Measurements from ENCODE around the gene ADTRP. TPM values are rescaled to one million over a fixed set of nuclear protein-coding genes. Genes with fewer than 3 reads are reported as not detected.

ADTRP gene
- total and polyA plus RNA-seq, 10 of the 15 experiments (the other 5 are each of a cell fraction or from before 2014, with no cell fraction given) = 0.10 to 2.6 (median 2.1) TPM

GRCh38 chr6:11702089-11702488 lies 76.5 kb downstream of the ADTRP start:
- BruUV-seq (replicated peaks) = no TSS peak
- intact Hi-C loops (cut with micrococcal nuclease; ENCODE audit: unreplicated experiment) = no loop called here
- Histone ChIP-seq H2AFZ (ENCODE audit: control insufficient read depth, low read depth, low read length) (no peak overlapping the region; the same call in 1 of the 2 replicates), H4K20me1 (ENCODE audit: control insufficient read depth, insufficient read depth) (no peaks in the 10 kb centered on the region), H3K27me3 (replicated peaks in 1 of 2; ENCODE audit: control insufficient read depth in 2 of 2, insufficient read depth in 2 of 2, low read length in 1 of 2) (no peaks in the 10 kb centered on the region), H3K9ac (ENCODE audit: control insufficient read depth, insufficient read depth, low read length) (no peak overlapping the region), H3K4me3 (no peak overlapping the region), H3K4me2 (ENCODE audit: control insufficient read depth, insufficient read depth) (no peak overlapping the region), H3K27ac (ENCODE audit: control insufficient read depth, insufficient read depth) (no peak overlapping the region), H3K9me3 (replicated peaks; ENCODE audit: control insufficient read depth, insufficient read depth, low read length) (no peaks in the 10 kb centered on the region; the same call in 1 of the 3 replicates), H3K79me2 (ENCODE audit: control insufficient read depth, insufficient read depth, low read length) (no peaks in the 10 kb centered on the region), H3K36me3 (ENCODE audit: control insufficient read depth in 2 of 2, insufficient read depth in 2 of 2, low read length in 1 of 2) (no peaks in the 10 kb centered on the region), H3K4me1 (ENCODE audit: control insufficient read depth, insufficient read depth, low read length) (peaks cover 7% of the 10 kb centered on the region)
- SMC1A ChIA-PET (ENCODE audit: uncharacterized antibody, unreplicated experiment) = interaction anchor here (0.7 to 7.1 kb wide), 10 partner anchors 10 to 901 kb away, joined by 3 to 56 read pairs (median 4); partner anchors contain the start of gene EDN1
- no peak for DNase-seq (ENCODE audit: low read depth, low spot score)
- POLR2A ChIA-PET = interaction anchor here (0.9 to 1.4 kb wide), 2 partner anchors 8 to 12 kb away, joined by 3 to 4 read pairs; no protein-coding TSS in a partner anchor
- in situ Hi-C loops (cut with MboI) = loop anchor here (25.0 kb wide), 1 partner anchor 310 kb away; the partner anchor contains the start of gene HIVEP1
- ATAC-seq = no peak
- CTCF ChIA-PET = interaction anchor here (0.8 to 2.0 kb wide), 12 partner anchors 12 to 901 kb away, joined by 3 to 10 read pairs (median 3); no protein-coding TSS in a partner anchor
- TF ChIP-seq STAT1 (conservative IDR thresholded peaks at IDR 0.05) = no peak
- WGBS (ENCODE audit: insufficient coverage, insufficient replicate concordance, low lambda C conversion rate, missing lambda C conversion rate) = 71% methylated on average over 4 of the region's 4 CpGs
- RAD21 ChIA-PET (ENCODE audit: unreplicated experiment) = interaction anchor here (1.0 to 3.6 kb wide), 6 partner anchors 11 to 308 kb away, joined by 3 to 34 read pairs (median 10); no protein-coding TSS in a partner anchor
- no peak for FAIRE-seq

- Histone ChIP-seq H3K4me3 (no peak overlapping the region), H3K4me2 (ENCODE audit: control insufficient read depth, insufficient read depth) (no peak overlapping the region), H3K27me3 (replicated peaks in 1 of 2; ENCODE audit: control insufficient read depth in 2 of 2, insufficient read depth in 2 of 2, low read length in 1 of 2) (no peaks in the 10 kb centered on the region), H3K9ac (ENCODE audit: control insufficient read depth, insufficient read depth, low read length) (no peak overlapping the region), H3K79me2 (ENCODE audit: control insufficient read depth, insufficient read depth, low read length) (no peaks in the 10 kb centered on the region), H4K20me1 (ENCODE audit: control insufficient read depth, insufficient read depth) (no peaks in the 10 kb centered on the region), H3K36me3 (ENCODE audit: control insufficient read depth in 2 of 2, insufficient read depth in 2 of 2, low read length in 1 of 2) (no peaks in the 10 kb centered on the region), H3K9me3 (replicated peaks; ENCODE audit: control insufficient read depth, insufficient read depth, low read length) (peaks cover 1% of the 10 kb centered on the region; the same call in 2 of the 3 replicates), H2AFZ (ENCODE audit: control insufficient read depth, low read depth, low read length) (no peak overlapping the region; the same call in 1 of the 2 replicates), H3K27ac (ENCODE audit: control insufficient read depth, insufficient read depth) (no peak overlapping the region), H3K4me1 (ENCODE audit: control insufficient read depth, insufficient read depth, low read length) (peaks cover 7% of the 10 kb centered on the region)
- ATAC-seq = no peak
- no peak for FAIRE-seq
- in situ Hi-C loops (cut with MboI) = loop anchor here (25.0 kb wide), 1 partner anchor 311 kb away; the partner anchor contains the start of gene HIVEP1
- intact Hi-C loops (cut with micrococcal nuclease; ENCODE audit: unreplicated experiment) = loop anchor here (2.0 kb wide), 1 partner anchor 47 kb away; no protein-coding TSS in a partner anchor
- ChIA-PET POLR2A (interaction anchor here (0.9 to 1.4 kb wide), 2 partner anchors 9 to 13 kb away, joined by 3 to 4 read pairs; no protein-coding TSS in a partner anchor), SMC1A (ENCODE audit: uncharacterized antibody, unreplicated experiment) (interaction anchor here (0.7 to 7.1 kb wide), 12 partner anchors 10 to 902 kb away, joined by 3 to 56 read pairs (median 4); partner anchors contain the start of gene EDN1), RAD21 (ENCODE audit: unreplicated experiment) (interaction anchor here (1.0 to 3.6 kb wide), 6 partner anchors 11 to 308 kb away, joined by 3 to 34 read pairs (median 10); no protein-coding TSS in a partner anchor), CTCF (interaction anchor here (0.8 to 1.5 kb wide), 15 partner anchors 9 to 902 kb away, joined by 3 to 7 read pairs (median 3); no protein-coding TSS in a partner anchor)
- BruUV-seq (replicated peaks) = no TSS peak
- no peak for DNase-seq (ENCODE audit: low read depth, low spot score)
- 71% methylated on average over 6 of the region's 6 CpGs for WGBS (ENCODE audit: insufficient coverage, insufficient replicate concordance, low lambda C conversion rate, missing lambda C conversion rate)
- no peak for TF ChIP-seq RELA (IDR thresholded peaks at IDR 0.05; ENCODE audit: borderline replicate concordance, partially characterized antibody)
- no peak for TF ChIP-seq NR2C2 (IDR thresholded peaks at IDR 0.05; ENCODE audit: borderline replicate concordance, control insufficient read depth, insufficient read length, low read depth)
- TF ChIP-seq SUZ12 (IDR thresholded peaks at IDR 0.05; ENCODE audit: unreplicated experiment) = no peak
- TF ChIP-seq ATF3 (IDR thresholded peaks at IDR 0.05; ENCODE audit: borderline replicate concordance, extremely low read depth, low read depth, low read length) = no peak
- no peak for TF ChIP-seq EED (IDR thresholded peaks at IDR 0.05; ENCODE audit: low read depth)
- TF ChIP-seq CHD2 (IDR thresholded peaks at IDR 0.05; ENCODE audit: borderline replicate concordance, low read depth, low read length) = no peak
- no peak for TF ChIP-seq ZNF207 (IDR thresholded peaks at IDR 0.05; ENCODE audit: borderline replicate concordance)
- no peak for TF ChIP-seq SP1 (IDR thresholded peaks at IDR 0.05; ENCODE audit: low read depth, low read length)
- no peak for TF ChIP-seq TCF3 (IDR thresholded peaks at IDR 0.05; ENCODE audit: borderline replicate concordance, insufficient read depth, low read depth, low read length)
- no peak for TF ChIP-seq ZZZ3 (IDR thresholded peaks at IDR 0.05; ENCODE audit: control insufficient read depth, insufficient read length, low read depth)
- TF ChIP-seq CBX5 (IDR thresholded peaks at IDR 0.05; ENCODE audit: low read depth) = no peak
- no peak for TF ChIP-seq NFIC (IDR thresholded peaks at IDR 0.05; ENCODE audit: low read depth, low read length)
- TF ChIP-seq, protein P1, sequence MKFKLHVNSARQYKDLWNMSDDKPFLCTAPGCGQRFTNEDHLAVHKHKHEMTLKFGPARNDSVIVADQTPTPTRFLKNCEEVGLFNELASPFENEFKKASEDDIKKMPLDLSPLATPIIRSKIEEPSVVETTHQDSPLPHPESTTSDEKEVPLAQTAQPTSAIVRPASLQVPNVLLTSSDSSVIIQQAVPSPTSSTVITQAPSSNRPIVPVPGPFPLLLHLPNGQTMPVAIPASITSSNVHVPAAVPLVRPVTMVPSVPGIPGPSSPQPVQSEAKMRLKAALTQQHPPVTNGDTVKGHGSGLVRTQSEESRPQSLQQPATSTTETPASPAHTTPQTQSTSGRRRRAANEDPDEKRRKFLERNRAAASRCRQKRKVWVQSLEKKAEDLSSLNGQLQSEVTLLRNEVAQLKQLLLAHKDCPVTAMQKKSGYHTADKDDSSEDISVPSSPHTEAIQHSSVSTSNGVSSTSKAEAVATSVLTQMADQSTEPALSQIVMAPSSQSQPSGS (IDR thresholded peaks at IDR 0.05; ENCODE audit: low read length) = no peak
- no peak for TF ChIP-seq HCFC1 (IDR thresholded peaks at IDR 0.05; ENCODE audit: low read length)
- TF ChIP-seq MTA3 (IDR thresholded peaks at IDR 0.05; ENCODE audit: borderline replicate concordance, low read length) = no peak
These were observed 77.0 kb downstream of the ADTRP start for GRCh38 chr6:11701573-11701972.
